ENCODE measurements around the gene TAP2. TPM values are rescaled to one million over a fixed set of nuclear protein-coding genes. Genes with fewer than 3 reads are reported as not detected.

TAP2 gene
- total and polyA plus RNA-seq, 2 donors (not counting 1 experiment from before 2014, with no cell fraction given), result 66.1 to 126 TPM

- Mint-ChIP-seq H3K4me3 (no peak overlapping the region), H3K27me3 (no peaks in the 10 kb centered on the region), H3K9me3 (ENCODE audit: insufficient read depth) (peaks cover 22% of the 10 kb centered on the region), H3K4me1 (peaks cover 27% of the 10 kb centered on the region), H3K27ac (no peak overlapping the region)
- H3K9ac ChIP-seq (ENCODE audit: low read length), result no peak overlapping the region
- peaks cover 1 to 15% of the 10 kb centered on the region in 2 experiments for H3K36me3 ChIP-seq (replicated peaks in 1 of 2; ENCODE audit: control extremely low read depth in 1 of 2, control insufficient read depth in 1 of 2, extremely low read depth in 1 of 2, insufficient read depth in 2 of 2, low read length in 1 of 2)
- ATAC-seq (ENCODE audit: low read depth) (no peak), DNase-seq (no peak)
- peaks cover 12% of the 10 kb centered on the region for H3K79me2 ChIP-seq (ENCODE audit: control insufficient read depth, insufficient read depth, low read length)
- TF ChIP-seq CTCF (IDR thresholded peaks at IDR 0.05) (no peak), EZH2 (IDR thresholded peaks at IDR 0.05; ENCODE audit: borderline replicate concordance, insufficient read depth, low read depth, low read length, poor library complexity, severe bottlenecking) (no peak)
- ChIA-PET CTCF (interaction anchor here (0.8 to 2.0 kb wide), 6 partner anchors 8 to 390 kb away, joined by 3 to 8 read pairs (median 3); no protein-coding TSS in a partner anchor), POLR2A (no interaction called here)
- H3K4me2 ChIP-seq (replicated peaks; ENCODE audit: low read depth, low read length, poor library complexity, severe bottlenecking), result no peak overlapping the region
- H3K4me1 ChIP-seq (ENCODE audit: control insufficient read depth in 2 of 2, insufficient read depth in 2 of 2, low read length in 2 of 2), result peaks cover 0 to 9% of the 10 kb centered on the region in 2 donors
- no CpG with 5 or more reads among the region's 2 CpGs for WGBS (ENCODE audit: insufficient coverage)
- no peak overlapping the region for H3K4me3 ChIP-seq (ENCODE audit: control extremely low read depth in 1 of 5, extremely low read depth in 1 of 5, insufficient read depth in 1 of 5, low read depth in 2 of 5, low read length in 4 of 5)
- H3K9me3 ChIP-seq (ENCODE audit: control extremely low read depth in 1 of 3, control insufficient read depth in 2 of 3, insufficient read depth in 1 of 3, low read length in 2 of 3), result peaks cover 6 to 23% (median 14%) of the 10 kb centered on the region in 3 donors
- intact Hi-C loops (cut with micrococcal nuclease), result no loop called here
- H3K27ac ChIP-seq (ENCODE audit: low read length in 2 of 2), result no peak overlapping the region
- H2AFZ ChIP-seq (ENCODE audit: insufficient read depth, low read depth, low read length, poor library complexity, severe bottlenecking), result no peak overlapping the region
- H4K20me1 ChIP-seq (ENCODE audit: control insufficient read depth, insufficient read depth, low read length, poor library complexity, severe bottlenecking), result no peaks in the 10 kb centered on the region
- no peaks in the 10 kb centered on the region for H3K27me3 ChIP-seq (replicated peaks in 1 of 4; ENCODE audit: control extremely low read depth in 1 of 4, control insufficient read depth in 3 of 4, insufficient read depth in 4 of 4, low read length in 3 of 4)
Observed at GRCh38 chr6:32803416-32803815, 35.1 kb downstream of the TAP2 start.

- DNase-seq, result no peak
- Mint-ChIP-seq H3K27ac (no peak overlapping the region), H3K4me1 (peaks cover 35% of the 10 kb centered on the region), H3K4me3 (no peak overlapping the region), H3K27me3 (no peaks in the 10 kb centered on the region), H3K9me3 (ENCODE audit: insufficient read depth) (peaks cover 24% of the 10 kb centered on the region)
- Histone ChIP-seq H3K4me2 (replicated peaks; ENCODE audit: low read depth, low read length, poor library complexity, severe bottlenecking) (no peak overlapping the region), H3K27me3 (replicated peaks in 1 of 4; ENCODE audit: control extremely low read depth in 1 of 4, control insufficient read depth in 3 of 4, insufficient read depth in 4 of 4, low read length in 3 of 4) (no peaks in the 10 kb centered on the region), H3K9me3 (ENCODE audit: control extremely low read depth in 1 of 3, control insufficient read depth in 2 of 3, insufficient read depth in 1 of 3, low read length in 2 of 3) (peaks cover 6 to 27% (median 12%) of the 10 kb centered on the region in 3 donors), H3K9ac (ENCODE audit: low read length) (no peak overlapping the region), H3K27ac (ENCODE audit: low read length in 2 of 2) (no peak overlapping the region), H4K20me1 (ENCODE audit: control insufficient read depth, insufficient read depth, low read length, poor library complexity, severe bottlenecking) (no peaks in the 10 kb centered on the region), H3K36me3 (replicated peaks in 1 of 2; ENCODE audit: control extremely low read depth in 1 of 2, control insufficient read depth in 1 of 2, extremely low read depth in 1 of 2, insufficient read depth in 2 of 2, low read length in 1 of 2) (no peaks in the 10 kb centered on the region), H2AFZ (ENCODE audit: insufficient read depth, low read depth, low read length, poor library complexity, severe bottlenecking) (no peak overlapping the region), H3K4me1 (ENCODE audit: control insufficient read depth in 2 of 2, insufficient read depth in 2 of 2, low read length in 2 of 2) (peaks cover 15 to 21% of the 10 kb centered on the region in 2 donors), H3K4me3 (ENCODE audit: control extremely low read depth in 1 of 5, extremely low read depth in 1 of 5, insufficient read depth in 1 of 5, low read depth in 2 of 5, low read length in 4 of 5) (no peak overlapping the region), H3K79me2 (ENCODE audit: control insufficient read depth, insufficient read depth, low read length) (no peaks in the 10 kb centered on the region)
- ATAC-seq (ENCODE audit: low read depth), result no peak
- ChIA-PET CTCF (interaction anchor here (0.5 to 5.9 kb wide), 15 partner anchors 9 to 386 kb away, joined by 3 to 37 read pairs (median 3); partner anchors contain the start of genes PSMB8, PSMB9, TAP1 and TAP2), POLR2A (no interaction called here)
- intact Hi-C loops (cut with micrococcal nuclease), result loop anchor here (5.0 to 10.0 kb wide), 3 partner anchors 38 to 755 kb away; partner anchors contain the start of genes ATF6B and TAP2
- no peak for TF ChIP-seq EZH2 (IDR thresholded peaks at IDR 0.05; ENCODE audit: borderline replicate concordance, insufficient read depth, low read depth, low read length, poor library complexity, severe bottlenecking)
- no peak for TF ChIP-seq CTCF (IDR thresholded peaks at IDR 0.05)
- WGBS (ENCODE audit: insufficient coverage), result no CpG with 5 or more reads among the region's 3 CpGs
Observed at GRCh38 chr6:32799740-32800139, 38.8 kb downstream of the TAP2 start.
